ENCODE results near the gene GCSH. TPM values are rescaled to one million over a fixed set of nuclear protein-coding genes. Genes with fewer than 3 reads are reported as not detected.

Gene GCSH
- total and polyA plus RNA-seq, 4 donors: 16.3 to 31.5 (median 21.7) TPM

- Histone ChIP-seq H3K36me3 (ENCODE audit: control insufficient read depth in 4 of 4, insufficient read depth in 4 of 4, low read length in 4 of 4) (no peaks in the 10 kb centered on the region), H3K4me3 (no peak overlapping the region), H3K27me3 (ENCODE audit: control insufficient read depth in 3 of 3, insufficient read depth in 3 of 3, low read length in 2 of 3) (no peaks in the 10 kb centered on the region), H3K9me3 (ENCODE audit: control insufficient read depth in 4 of 4, insufficient read depth in 3 of 4, low read length in 3 of 4) (no peaks in the 10 kb centered on the region), H3K4me1 (ENCODE audit: control insufficient read depth in 5 of 5, insufficient read depth in 5 of 5, low read length in 5 of 5) (no peaks in the 10 kb centered on the region), H3K27ac (ENCODE audit: low read depth in 1 of 2, low read length in 1 of 2) (no peak overlapping the region), H3K9ac (ENCODE audit: insufficient read depth in 1 of 2, low read length in 2 of 2) (no peak overlapping the region)
- TF ChIP-seq CTCF (IDR thresholded peaks at IDR 0.05; ENCODE audit: control extremely low read depth, extremely low read depth): no peak
- 82 to 83% methylated on average over 4 of the region's 4 CpGs for WGBS, 2 donors
- peak in 1 of 3 donors; percentile 22 for DNase-seq
- no peak for ATAC-seq (ENCODE audit: insufficient read depth, low FRiP score)
Observed at GRCh38 chr16:81066681-81067080, 29.5 kb downstream of the GCSH start.

DNA sequence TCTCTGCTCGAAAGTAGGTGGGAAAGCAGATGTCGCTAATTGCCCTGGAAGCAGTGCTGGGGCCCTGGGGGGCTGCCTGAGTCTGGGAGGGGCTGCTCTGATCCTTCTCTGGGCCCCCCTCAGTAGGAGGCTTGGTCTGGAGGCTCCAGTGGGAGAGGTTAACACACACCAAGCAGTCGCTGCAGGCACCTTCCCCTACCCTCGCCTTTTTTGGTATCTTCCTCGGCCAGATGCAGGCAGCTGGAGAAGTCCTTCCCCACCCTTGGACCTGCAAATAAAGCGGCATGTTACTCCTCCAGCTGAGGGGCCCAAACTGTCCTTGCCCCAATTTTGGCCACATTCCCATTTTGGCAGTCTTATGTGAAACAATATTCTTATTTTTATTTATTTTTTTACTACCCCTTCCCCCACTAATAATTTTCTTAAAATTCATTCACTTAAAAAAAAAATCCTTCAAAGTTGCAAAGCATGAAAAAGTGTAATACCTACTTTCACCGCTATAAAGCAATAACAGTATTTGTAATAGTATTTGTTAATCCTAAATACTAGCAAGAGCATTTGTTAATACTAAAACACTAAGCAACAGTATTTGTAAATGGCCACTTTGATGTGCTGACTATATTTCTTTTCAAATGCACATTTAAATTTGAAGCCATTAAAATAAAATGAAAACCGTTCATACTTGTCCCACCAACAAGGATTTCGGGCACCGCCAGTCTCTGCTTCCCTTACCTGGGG is 34.2 kb downstream of the GCSH start:
- Histone ChIP-seq H3K4me1 (ENCODE audit: control insufficient read depth in 5 of 5, insufficient read depth in 5 of 5, low read length in 5 of 5) (no peaks in the 10 kb centered on the region), H3K9me3 (ENCODE audit: control insufficient read depth in 4 of 4, insufficient read depth in 3 of 4, low read length in 3 of 4) (no peaks in the 10 kb centered on the region), H3K27me3 (ENCODE audit: control insufficient read depth in 3 of 3, insufficient read depth in 3 of 3, low read length in 2 of 3) (no peaks in the 10 kb centered on the region), H3K9ac (ENCODE audit: insufficient read depth in 1 of 2, low read length in 2 of 2) (no peak overlapping the region), H3K36me3 (ENCODE audit: control insufficient read depth in 4 of 4, insufficient read depth in 4 of 4, low read length in 4 of 4) (no peaks in the 10 kb centered on the region), H3K27ac (ENCODE audit: low read depth in 1 of 2, low read length in 1 of 2) (no peak overlapping the region), H3K4me3 (no peak overlapping the region)
- no peak for TF ChIP-seq CTCF (IDR thresholded peaks at IDR 0.05; ENCODE audit: control extremely low read depth, extremely low read depth)
- DNase-seq (peak in 1 of 3 donors; percentile 8), ATAC-seq (ENCODE audit: insufficient read depth, low FRiP score) (no peak)
- WGBS, 2 donors: 93 to 98% methylated on average over 10 of the region's 10 CpGs

DNA sequence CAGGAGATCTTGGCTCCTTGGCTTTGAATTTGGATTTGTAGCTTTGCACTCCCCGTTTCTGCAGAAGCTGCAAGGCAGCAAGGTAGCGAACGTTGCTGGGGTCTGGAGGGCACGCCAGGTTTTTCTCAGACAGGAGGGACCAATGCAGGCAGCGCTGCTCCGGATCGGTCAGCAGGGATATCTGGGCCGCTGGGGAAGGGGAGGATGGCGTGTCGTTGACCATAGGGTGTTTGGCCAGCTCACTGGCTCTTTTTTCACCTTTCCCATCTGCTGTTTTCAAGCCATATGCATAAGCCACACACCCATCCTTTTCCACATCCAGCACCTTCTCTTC is 34.9 kb downstream of the GCSH start:
- Histone ChIP-seq H3K36me3 (ENCODE audit: control insufficient read depth in 4 of 4, insufficient read depth in 4 of 4, low read length in 4 of 4) (no peaks in the 10 kb centered on the region), H3K4me1 (ENCODE audit: control insufficient read depth in 5 of 5, insufficient read depth in 5 of 5, low read length in 5 of 5) (no peaks in the 10 kb centered on the region), H3K4me3 (no peak overlapping the region), H3K27ac (ENCODE audit: low read depth in 1 of 2, low read length in 1 of 2) (no peak overlapping the region), H3K9me3 (ENCODE audit: control insufficient read depth in 4 of 4, insufficient read depth in 3 of 4, low read length in 3 of 4) (no peaks in the 10 kb centered on the region), H3K9ac (ENCODE audit: insufficient read depth in 1 of 2, low read length in 2 of 2) (no peak overlapping the region), H3K27me3 (ENCODE audit: control insufficient read depth in 3 of 3, insufficient read depth in 3 of 3, low read length in 2 of 3) (no peaks in the 10 kb centered on the region)
- TF ChIP-seq CTCF (IDR thresholded peaks at IDR 0.05; ENCODE audit: control extremely low read depth, extremely low read depth): no peak
- WGBS, 2 donors: 91 to 94% methylated on average over 10 of the region's 10 CpGs
- no peak for DNase-seq
- no peak for ATAC-seq (ENCODE audit: insufficient read depth, low FRiP score)

Data from lung (tissue), 12 donors.